ENCODE measurements around the gene OPHN1. TPM values are rescaled to one million over a fixed set of nuclear protein-coding genes. Genes with fewer than 3 reads are reported as not detected.

OPHN1 gene
- polyA plus RNA-seq, 3 donors = 0.20 to 0.82 (median 0.73) TPM

- H3K27me3 ChIP-seq (ENCODE audit: control insufficient read depth in 2 of 2, insufficient read depth in 2 of 2, low read length in 2 of 2) = peaks cover 0 to 2% of the 10 kb centered on the region in 2 donors
- no peak overlapping the region for H3K4me2 ChIP-seq (replicated peaks; ENCODE audit: extremely low read depth, low read length, poor library complexity, severe bottlenecking)
- H3K79me2 ChIP-seq (ENCODE audit: insufficient read depth, low read length) = no peaks in the 10 kb centered on the region
- H2AFZ ChIP-seq (ENCODE audit: insufficient read depth, low read depth, low read length, poor library complexity, severe bottlenecking) = no peak overlapping the region
- Mint-ChIP-seq H3K27ac (no peak overlapping the region), H3K27me3 (ENCODE audit: low read depth in 3 of 3) (no peaks in the 10 kb centered on the region), H3K9me3 (peaks cover 0 to 4% (median 3%) of the 10 kb centered on the region in 7 donors), H3K4me3 (no peak overlapping the region), H3K36me3 (peaks cover 0 to 3% of the 10 kb centered on the region in 2 donors), H3K4me1 (no peaks in the 10 kb centered on the region)
- no peak overlapping the region for H3K4me3 ChIP-seq (replicated peaks in 1 of 3; ENCODE audit: low read depth in 2 of 3, low read length in 3 of 3)
- TF ChIP-seq CTCF (IDR thresholded peaks at IDR 0.05) = no peak
- no peak overlapping the region for H3K27ac ChIP-seq (ENCODE audit: low read depth in 1 of 2, low read length in 2 of 2)
- DNase-seq = no peak
- intact Hi-C loops (cut with micrococcal nuclease) = no loop called here
- no peaks in the 10 kb centered on the region for H3K36me3 ChIP-seq (replicated peaks in 1 of 2; ENCODE audit: control insufficient read depth in 1 of 2, insufficient read depth in 2 of 2, low read length in 2 of 2)
- H3K9me3 ChIP-seq (replicated peaks in 1 of 2; ENCODE audit: control insufficient read depth in 1 of 2, insufficient read depth in 1 of 2, low read length in 2 of 2) = no peaks in the 10 kb centered on the region
- H3K9ac ChIP-seq (ENCODE audit: insufficient read depth, low read length, poor library complexity, severe bottlenecking) = no peak overlapping the region
- no peaks in the 10 kb centered on the region for H3K4me1 ChIP-seq (ENCODE audit: control insufficient read depth in 1 of 2, insufficient read depth in 2 of 2, low read length in 2 of 2)
- no peaks in the 10 kb centered on the region for H4K20me1 ChIP-seq (ENCODE audit: insufficient read depth, low read length)
- no CpG with 5 or more reads among the region's 2 CpGs for WGBS (ENCODE audit: insufficient coverage)
These were observed 252.7 kb downstream of the OPHN1 start for GRCh38 chrX:68180579-68180978.

- Histone ChIP-seq H3K36me3 (replicated peaks in 1 of 2; ENCODE audit: control insufficient read depth in 1 of 2, insufficient read depth in 2 of 2, low read length in 2 of 2) (no peaks in the 10 kb centered on the region), H4K20me1 (ENCODE audit: insufficient read depth, low read length) (no peaks in the 10 kb centered on the region), H3K9ac (ENCODE audit: insufficient read depth, low read length, poor library complexity, severe bottlenecking) (no peak overlapping the region), H3K4me3 (replicated peaks in 1 of 3; ENCODE audit: low read depth in 2 of 3, low read length in 3 of 3) (no peak overlapping the region), H3K4me1 (ENCODE audit: control insufficient read depth in 1 of 2, insufficient read depth in 2 of 2, low read length in 2 of 2) (no peaks in the 10 kb centered on the region), H3K27ac (ENCODE audit: low read depth in 1 of 2, low read length in 2 of 2) (no peak overlapping the region), H3K4me2 (replicated peaks; ENCODE audit: extremely low read depth, low read length, poor library complexity, severe bottlenecking) (no peak overlapping the region), H3K9me3 (replicated peaks in 1 of 2; ENCODE audit: control insufficient read depth in 1 of 2, insufficient read depth in 1 of 2, low read length in 2 of 2) (no peaks in the 10 kb centered on the region), H3K79me2 (ENCODE audit: insufficient read depth, low read length) (no peaks in the 10 kb centered on the region), H3K27me3 (ENCODE audit: control insufficient read depth in 2 of 2, insufficient read depth in 2 of 2, low read length in 2 of 2) (peaks cover 0 to 2% of the 10 kb centered on the region in 2 donors), H2AFZ (ENCODE audit: insufficient read depth, low read depth, low read length, poor library complexity, severe bottlenecking) (no peak overlapping the region)
- DNase-seq = no peak
- Mint-ChIP-seq H3K9me3 (peaks cover 0 to 4% (median 3%) of the 10 kb centered on the region in 7 donors), H3K36me3 (peaks cover 0 to 3% of the 10 kb centered on the region in 2 donors), H3K27me3 (ENCODE audit: low read depth in 3 of 3) (no peaks in the 10 kb centered on the region), H3K4me3 (no peak overlapping the region), H3K4me1 (no peaks in the 10 kb centered on the region), H3K27ac (no peak overlapping the region)
- TF ChIP-seq CTCF (IDR thresholded peaks at IDR 0.05) = no peak
- intact Hi-C loops (cut with micrococcal nuclease) = no loop called here
- WGBS (ENCODE audit: insufficient coverage) = 100% methylated on average over 1 of the region's 1 CpG
These were observed 253.9 kb downstream of the OPHN1 start for GRCh38 chrX:68179355-68179754.

Data from CD14-positive monocyte (primary cell).